22Rv1 (cell line): ENCODE measurements around the gene SMARCC2.

Experiments
- CTCF ChIP-seq: fragments of 450-650 bp; IDR thresholded peaks from 2 replicates; pipeline ENCODE4 v1.5.1; 2017; ENCODE audit warnings: mild to moderate bottlenecking
- ZFX ChIP-seq: fragments of 450-650 bp; IDR thresholded peaks from 2 replicates; pipeline ENCODE4 v1.6.1; 2017; ENCODE audit warnings: antibody characterized with exemption, borderline replicate concordance

DNA sequence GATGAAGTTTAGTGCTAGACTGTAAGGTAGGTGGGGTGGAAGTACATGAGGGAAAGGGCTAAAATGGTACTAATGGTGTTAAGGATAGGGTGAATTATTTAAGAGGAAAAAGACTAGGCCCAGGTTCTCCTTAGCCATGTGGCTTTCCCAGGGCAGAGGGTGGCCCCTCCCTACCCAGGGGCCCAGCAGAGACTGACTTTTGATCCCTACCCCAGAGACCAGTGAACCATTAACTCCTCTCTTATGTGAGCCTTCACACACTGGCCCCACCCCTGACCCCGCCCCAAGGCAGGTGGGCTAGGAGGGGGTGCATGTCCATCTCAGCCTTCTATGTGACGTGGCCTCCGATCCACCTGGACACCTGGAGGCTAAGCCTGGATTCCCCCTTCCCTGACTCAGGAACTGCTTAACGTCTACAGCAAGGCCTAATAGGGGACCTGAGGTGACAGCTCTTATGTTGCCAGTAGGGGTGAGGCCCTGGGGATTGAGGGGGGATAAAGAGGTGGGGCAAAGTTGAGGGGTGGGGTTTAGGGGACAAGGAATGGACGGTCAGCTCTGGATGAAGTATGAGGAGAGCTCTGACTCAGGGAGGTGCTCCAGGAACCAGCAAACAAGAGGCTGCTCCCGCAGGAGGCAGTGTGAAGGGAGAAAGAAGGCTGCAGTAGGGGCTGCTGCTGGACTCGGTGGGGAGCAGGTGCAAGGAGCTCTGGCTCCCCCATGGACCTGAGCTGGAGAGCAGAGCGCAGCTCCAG lies 41.3 kb upstream of the SMARCC2 start:
- TF ChIP-seq CTCF (no peak), ZFX (no peak)
